Gastrocnemius medialis (tissue), 4 donors: Measurements from ENCODE around the gene PTGES2.

ENCODE experiments used
- POLR2A ChIP-seq, 2 donors: fragments of 450-650 bp; IDR thresholded peaks; one replicate each; pipeline ENCODE4 v1.6.1; 2017; ENCODE audit warnings: antibody characterized with exemption in 2 of 2, mild to moderate bottlenecking in 2 of 2, moderate library complexity in 2 of 2
- TF ChIP-seq, protein P1 (sequence below), 5 experiments: fragments of 450-650 bp in 3 of 5; fragments of 200-600 bp in 2 of 5; sonication (generic) in 2 of 5; IDR thresholded peaks in 4 of 5; conservative IDR thresholded peaks in 1 of 5; 1 replicate in 4 of 5; 2 replicates in 1 of 5; pipeline ENCODE4 v1.5.1; 2016 to 2019; ENCODE audit warnings: antibody characterized with exemption in 5 of 5, mild to moderate bottlenecking in 3 of 5, moderate library complexity in 3 of 5

DNA sequence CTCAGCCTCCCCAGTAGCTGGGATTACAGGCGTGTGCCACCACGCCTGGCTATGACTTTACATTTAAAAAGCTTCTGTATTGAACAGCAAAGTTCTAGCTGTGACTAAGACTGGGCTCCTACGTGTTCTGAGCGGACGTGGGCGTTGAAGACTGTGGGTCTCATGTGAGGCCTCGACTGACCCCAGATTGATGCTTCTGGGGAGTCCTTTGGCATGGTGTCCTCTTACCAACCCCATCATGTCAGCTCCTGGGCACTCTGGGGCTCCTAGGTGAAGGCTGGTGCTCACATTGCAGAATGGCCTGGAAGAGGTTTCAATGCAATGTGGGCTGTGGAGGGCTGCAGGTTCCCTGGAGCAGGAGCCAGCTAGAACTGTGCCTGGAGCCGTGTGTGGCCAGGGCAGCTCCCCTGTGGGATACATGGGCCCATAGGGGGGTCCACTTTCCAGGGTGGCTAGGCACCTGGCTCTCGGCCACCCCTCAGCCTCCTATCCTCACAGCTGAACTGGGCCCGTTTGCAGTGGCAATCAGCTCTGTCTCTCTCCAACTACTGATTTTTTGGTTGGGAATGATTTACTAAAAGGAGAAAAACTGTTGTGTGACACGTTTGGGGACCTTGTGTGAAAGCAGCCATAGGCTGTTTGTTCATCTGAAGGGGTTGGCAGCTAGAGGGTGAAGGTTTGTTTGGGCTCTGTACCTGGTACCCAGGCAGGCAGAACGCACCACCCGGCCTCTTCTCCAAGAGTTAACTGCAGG, 29.8 kb downstream of the PTGES2 start:
- TF ChIP-seq, protein P1, sequence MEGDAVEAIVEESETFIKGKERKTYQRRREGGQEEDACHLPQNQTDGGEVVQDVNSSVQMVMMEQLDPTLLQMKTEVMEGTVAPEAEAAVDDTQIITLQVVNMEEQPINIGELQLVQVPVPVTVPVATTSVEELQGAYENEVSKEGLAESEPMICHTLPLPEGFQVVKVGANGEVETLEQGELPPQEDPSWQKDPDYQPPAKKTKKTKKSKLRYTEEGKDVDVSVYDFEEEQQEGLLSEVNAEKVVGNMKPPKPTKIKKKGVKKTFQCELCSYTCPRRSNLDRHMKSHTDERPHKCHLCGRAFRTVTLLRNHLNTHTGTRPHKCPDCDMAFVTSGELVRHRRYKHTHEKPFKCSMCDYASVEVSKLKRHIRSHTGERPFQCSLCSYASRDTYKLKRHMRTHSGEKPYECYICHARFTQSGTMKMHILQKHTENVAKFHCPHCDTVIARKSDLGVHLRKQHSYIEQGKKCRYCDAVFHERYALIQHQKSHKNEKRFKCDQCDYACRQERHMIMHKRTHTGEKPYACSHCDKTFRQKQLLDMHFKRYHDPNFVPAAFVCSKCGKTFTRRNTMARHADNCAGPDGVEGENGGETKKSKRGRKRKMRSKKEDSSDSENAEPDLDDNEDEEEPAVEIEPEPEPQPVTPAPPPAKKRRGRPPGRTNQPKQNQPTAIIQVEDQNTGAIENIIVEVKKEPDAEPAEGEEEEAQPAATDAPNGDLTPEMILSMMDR (IDR thresholded peaks at IDR 0.05 in 4 of 5, conservative IDR thresholded peaks at IDR 0.05 in 1 of 5), result no peak
- no peak for TF ChIP-seq POLR2A (IDR thresholded peaks at IDR 0.05)
